Astrocyte of the hippocampus (primary cell): ENCODE results near the gene TRIM26.
"Not testable (repeated sequence)": the region's sequence is repeated elsewhere in the genome, so short reads cannot be mapped to it uniquely, and the experiment has no call there.

Experiments
- DNase-seq: peaks from one replicate; pipeline ENCODE4 v3.0.0; 2011; ENCODE audit warnings: low read depth, low spot score

TRIM26 gene

GRCh38 chr6:30169658-30170614 lies 43.3 kb downstream of the TRIM26 start:
- DNase-seq: peak; percentile 73

GRCh38 chr6:30168741-30169140 lies 44.5 kb downstream of the TRIM26 start:
- DNase-seq: no peak

GRCh38 chr6:30167101-30167500 lies 46.1 kb downstream of the TRIM26 start:
- no peak for DNase-seq

DNA sequence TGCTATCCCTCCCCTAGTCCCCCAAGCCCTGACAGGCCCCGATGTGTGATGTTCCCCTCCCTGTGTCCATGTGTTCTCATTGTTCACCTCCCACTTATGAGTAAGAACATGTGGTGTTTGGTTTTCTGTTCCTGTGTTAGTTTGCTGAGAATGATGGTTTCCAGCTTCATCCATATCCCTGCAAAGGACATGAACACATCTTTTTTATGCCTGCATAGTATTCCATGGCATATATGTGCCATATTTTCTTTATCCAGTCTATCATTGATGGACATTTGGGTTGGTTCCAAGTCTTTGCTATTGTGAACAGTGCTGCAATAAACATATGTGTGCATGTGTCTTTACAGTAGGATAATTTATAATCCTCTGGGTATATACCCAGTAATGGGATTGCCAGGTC lies 48.0 kb downstream of the TRIM26 start:
- not testable (repeated sequence) for DNase-seq

- no peak for DNase-seq
Measured at GRCh38 chr6:30164714-30165113, 48.5 kb downstream of the TRIM26 start.

DNA sequence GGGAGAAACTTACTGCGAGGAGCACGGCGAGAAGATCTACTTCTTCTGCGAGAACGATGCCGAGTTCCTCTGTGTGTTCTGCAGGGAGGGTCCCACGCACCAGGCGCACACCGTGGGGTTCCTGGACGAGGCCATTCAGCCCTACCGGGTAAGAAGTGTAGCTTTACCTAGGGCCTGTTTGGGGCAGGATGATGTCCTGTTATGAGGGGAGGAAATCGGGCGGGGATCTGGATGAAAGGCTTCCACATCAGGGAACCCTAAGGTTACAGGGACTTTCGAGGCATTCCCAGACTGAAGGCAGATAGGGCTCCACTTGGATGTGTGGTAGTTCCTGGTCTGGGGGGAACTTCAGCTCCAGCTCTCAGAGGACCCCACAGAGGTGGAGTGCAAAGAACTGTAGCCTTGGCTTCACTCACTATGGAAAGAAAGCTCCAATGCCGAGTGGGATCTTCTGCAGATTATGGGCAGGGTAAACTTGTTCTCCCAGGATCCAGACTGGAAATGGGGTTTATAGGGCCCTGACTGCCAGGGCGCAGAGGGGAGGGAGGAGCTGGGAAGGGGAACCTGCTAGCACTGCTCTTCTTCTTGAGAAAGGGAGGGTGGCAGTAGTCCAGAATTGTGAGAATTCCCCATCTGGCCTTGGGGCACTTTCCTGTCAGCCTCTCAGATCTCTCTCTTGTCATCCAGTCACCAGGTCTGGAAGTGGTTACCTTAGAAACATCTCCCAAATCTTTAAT lies 49.1 kb downstream of the TRIM26 start:
- no peak for DNase-seq

DNA sequence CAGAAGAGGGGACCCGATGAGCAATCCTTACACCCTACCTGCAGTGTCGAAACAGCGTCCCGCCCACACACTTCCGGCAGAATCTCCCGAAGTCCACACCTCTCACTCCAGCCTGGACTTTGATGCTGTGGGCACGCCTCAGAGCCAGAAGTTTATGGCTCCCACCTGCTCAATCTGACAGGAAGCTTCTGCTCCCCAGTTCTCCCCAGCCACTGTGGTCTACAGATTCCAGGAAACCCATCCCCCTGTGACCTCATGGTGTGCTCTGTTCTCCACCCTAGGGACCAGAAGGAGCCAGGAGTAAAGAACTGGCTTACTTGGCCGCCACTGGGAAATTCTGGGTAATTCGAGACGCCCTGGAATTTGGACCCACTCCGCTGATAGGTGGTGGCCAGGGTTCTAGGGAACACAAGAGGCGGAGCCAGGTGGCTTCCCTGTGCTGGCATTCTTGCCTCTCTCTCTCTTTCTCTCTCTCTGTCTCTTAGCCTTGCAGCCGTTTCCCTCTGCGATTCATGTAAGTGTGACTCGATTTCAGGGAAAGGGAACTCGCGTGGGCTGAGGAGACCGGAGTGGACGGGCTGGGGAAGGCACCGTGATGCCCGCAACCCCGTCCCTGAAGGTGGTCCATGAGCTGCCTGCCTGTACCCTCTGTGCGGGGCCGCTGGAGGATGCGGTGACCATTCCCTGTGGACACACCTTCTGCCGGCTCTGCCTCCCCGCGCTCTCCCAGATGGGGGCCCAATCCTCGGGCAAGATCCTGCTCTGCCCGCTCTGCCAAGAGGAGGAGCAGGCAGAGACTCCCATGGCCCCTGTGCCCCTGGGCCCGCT lies 49.9 kb downstream of the TRIM26 start, which contains the start of gene TRIM15:
Gene TRIM15 (plus strand): TSS at position 457 of the 828 bp plus-strand sequence. CDS start 139 bp downstream, at position 596.
- no peak for DNase-seq

- no peak for DNase-seq
Measured at GRCh38 chr6:30162265-30163089, 50.7 kb downstream of the TRIM26 start.

DNA sequence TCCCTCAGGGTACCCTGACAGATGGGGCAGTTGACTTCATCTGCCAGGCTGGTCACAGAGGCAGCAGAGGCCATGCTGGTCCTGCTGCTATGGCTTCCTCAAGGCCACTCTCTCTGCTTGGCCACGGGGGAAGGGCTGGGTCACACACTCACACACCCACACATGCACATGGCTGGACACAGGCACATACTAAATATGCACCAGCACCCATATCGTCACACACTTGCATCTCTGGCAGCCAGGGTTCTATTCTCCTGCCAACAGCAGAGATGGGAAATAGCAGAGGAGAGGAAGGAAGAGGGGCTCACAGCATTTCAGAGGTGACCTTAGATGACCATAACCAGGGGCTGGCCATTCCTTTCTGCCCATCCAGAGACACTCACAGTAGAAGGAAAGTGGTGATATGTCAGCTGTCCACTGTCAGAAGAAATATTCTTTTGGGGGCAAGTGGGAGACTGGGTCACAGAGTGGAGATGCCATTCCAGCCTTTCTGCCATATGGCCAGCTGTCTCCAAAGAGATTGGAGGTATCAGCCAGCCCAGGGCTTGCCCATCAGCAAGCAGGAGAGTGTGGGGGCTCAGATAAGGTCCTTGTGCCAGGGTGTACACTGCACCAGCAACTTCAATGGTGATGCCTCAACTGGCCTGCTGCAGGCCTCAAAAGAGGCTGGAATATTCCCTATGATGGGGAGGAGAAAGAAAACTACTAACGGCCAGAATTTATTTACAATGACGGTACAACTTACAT lies 52.2 kb downstream of the TRIM26 start, which contains the start of gene TRIM10:
Gene TRIM10 (minus strand): TSS at position 427 of the 747 bp plus-strand sequence. CDS start 353 bp downstream, at position 74.
- DNase-seq: no peak

- no peak for DNase-seq
Measured at GRCh38 chr6:30160008-30160784, 53.0 kb downstream of the TRIM26 start.

DNA sequence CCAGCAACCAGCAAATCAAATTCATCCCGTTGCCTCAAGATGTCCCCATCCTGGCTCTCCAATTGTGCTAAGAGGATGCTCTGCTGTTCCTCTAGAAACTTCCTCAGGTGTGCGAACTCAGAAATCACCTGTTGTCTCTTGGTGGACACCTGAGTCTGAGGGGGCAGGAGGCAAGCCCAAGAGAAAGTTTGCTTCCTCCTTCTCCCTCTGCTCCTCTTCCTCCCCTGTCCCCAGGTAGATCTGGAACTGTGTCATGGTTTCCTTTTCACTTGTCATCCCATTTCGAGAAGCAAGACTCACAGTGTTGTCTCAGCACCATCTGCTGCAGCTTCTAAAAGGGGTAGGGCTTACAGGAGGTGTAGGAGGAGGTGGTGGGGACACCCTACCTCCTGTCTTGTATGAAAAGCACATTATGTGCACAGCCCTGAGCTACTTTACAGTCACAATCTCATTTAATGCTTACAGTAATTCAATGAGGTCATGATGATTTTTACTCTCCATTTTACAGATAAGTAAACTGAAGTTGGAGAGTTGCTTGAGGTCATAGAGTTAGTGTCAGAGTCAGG lies 54.6 kb downstream of the TRIM26 start:
- no peak for DNase-seq

GRCh38 chr6:30157999-30158398 lies 55.2 kb downstream of the TRIM26 start:
- DNase-seq: no peak

GRCh38 chr6:30157581-30157980 lies 55.6 kb downstream of the TRIM26 start:
- DNase-seq: no peak

DNA sequence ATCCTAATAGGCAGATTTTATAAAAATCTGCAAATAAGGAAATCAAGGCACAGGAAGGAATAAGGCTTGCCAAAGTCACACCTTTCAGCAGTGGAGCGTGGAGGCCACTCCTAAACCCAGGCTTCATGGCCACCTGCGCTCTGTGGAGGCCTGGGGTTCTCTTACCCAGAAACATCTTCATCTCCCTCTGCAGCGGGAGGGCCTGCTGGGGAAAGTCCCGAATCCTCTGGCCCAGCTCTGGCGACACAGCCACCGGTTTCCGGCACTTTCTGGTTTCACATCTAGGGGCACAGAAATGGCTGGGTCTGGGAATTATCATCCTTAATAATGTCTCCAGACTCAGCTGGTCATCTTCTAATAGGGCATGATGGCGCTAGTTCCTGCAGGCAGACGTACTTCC lies 56.4 kb downstream of the TRIM26 start:
- DNase-seq: no peak

DNA sequence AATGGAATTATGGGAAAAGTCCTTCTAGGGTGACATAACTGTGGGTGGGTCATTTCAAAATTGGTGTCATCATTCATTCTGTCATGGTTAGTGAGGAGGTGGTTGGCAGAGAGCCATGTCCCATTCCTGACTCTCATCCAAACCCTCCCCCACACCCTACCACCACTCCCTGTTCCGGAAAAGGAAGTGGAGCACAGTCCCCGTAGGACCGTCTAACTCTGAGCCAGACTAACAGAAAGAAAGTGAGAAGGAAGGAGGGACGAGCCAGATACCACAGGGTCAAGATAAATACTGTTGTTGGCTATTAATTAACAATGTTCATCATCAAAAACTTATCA lies 57.0 kb downstream of the TRIM26 start:
- DNase-seq: peak; percentile 16

DNA sequence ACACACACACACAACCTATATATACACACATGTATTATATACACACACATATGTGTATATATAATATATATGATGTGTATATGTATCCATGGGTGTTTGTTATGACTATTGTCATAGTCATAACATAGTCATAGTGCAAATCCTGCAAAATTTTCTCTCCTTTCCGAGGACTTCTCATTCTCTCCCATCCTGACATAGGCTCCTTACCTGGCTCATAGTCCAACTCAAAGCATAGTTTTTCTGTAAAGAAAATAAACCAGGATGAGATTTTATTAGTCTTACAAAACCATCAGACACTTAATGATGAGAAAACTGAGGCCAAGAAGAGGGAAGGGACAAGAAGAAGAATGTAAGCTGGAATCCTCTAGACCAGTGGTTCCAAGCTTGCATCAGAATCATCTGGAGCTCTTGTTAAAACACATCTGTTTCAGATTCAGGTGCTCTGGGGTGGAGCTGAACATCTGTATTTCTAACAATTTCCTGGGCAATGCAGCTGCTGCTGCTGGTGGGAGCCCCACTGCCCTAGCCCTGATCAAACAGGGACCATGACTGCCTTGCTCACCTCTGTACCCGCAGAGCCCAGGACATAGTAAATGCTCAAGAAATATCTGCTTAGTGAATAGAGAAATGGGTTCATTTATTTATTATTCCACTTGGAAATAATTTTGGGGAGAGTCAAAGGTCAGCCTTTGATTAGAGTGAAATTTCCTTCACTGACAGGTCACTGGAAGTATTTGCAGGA lies 57.5 kb downstream of the TRIM26 start:
- DNase-seq: no peak

GRCh38 chr6:30154709-30155519 lies 58.3 kb downstream of the TRIM26 start:
- DNase-seq: peak; percentile 85
